ENCODE data around the gene CCDC88B. TPM values are rescaled to one million over a fixed set of nuclear protein-coding genes. Genes with fewer than 3 reads are reported as not detected.

Gene CCDC88B
- total RNA-seq, 1 experiment from 2014 or later = 1.2 TPM

Other genes with a start within 250 kb of the CCDC88B start
- 4.7 and 5.1 TPM in 2 replicates for gene MACROD1, start 174.1 kb upstream of the CCDC88B start, total RNA-seq (2014; rRNA removed; shearing (Covaris generic))
- gene STIP1, start 154.0 kb upstream of the CCDC88B start, total RNA-seq (2014; rRNA removed; shearing (Covaris generic)) = 258 and 296 TPM in 2 replicates
- gene FERMT3, start 133.5 kb upstream of the CCDC88B start, total RNA-seq (2014; rRNA removed; shearing (Covaris generic)) = not detected in 2 replicates
- gene TRPT1, start 114.0 kb upstream of the CCDC88B start, total RNA-seq (2014; rRNA removed; shearing (Covaris generic)) = 56.1 and 62.3 TPM in 2 replicates
- gene NUDT22, start 113.9 kb upstream of the CCDC88B start, total RNA-seq (2014; rRNA removed; shearing (Covaris generic)) = 39.6 and 47.9 TPM in 2 replicates
- 2.5 and 4.5 TPM in 2 replicates for gene DNAJC4, start 109.7 kb upstream of the CCDC88B start, total RNA-seq (2014; rRNA removed; shearing (Covaris generic))
- gene VEGFB, start 105.6 kb upstream of the CCDC88B start, total RNA-seq (2014; rRNA removed; shearing (Covaris generic)) = 28.8 and 51.6 TPM in 2 replicates
- 65.7 and 97.7 TPM in 2 replicates for gene FKBP2, start 99.1 kb upstream of the CCDC88B start, total RNA-seq (2014; rRNA removed; shearing (Covaris generic))
- gene PPP1R14B, start 93.3 kb upstream of the CCDC88B start, total RNA-seq (2014; rRNA removed; shearing (Covaris generic)) = 242 and 321 TPM in 2 replicates
- 10.8 and 12.6 TPM in 2 replicates for gene PLCB3, start 88.7 kb upstream of the CCDC88B start, total RNA-seq (2014; rRNA removed; shearing (Covaris generic))
- 86.4 and 90.5 TPM in 2 replicates for gene BAD, start 55.5 kb upstream of the CCDC88B start, total RNA-seq (2014; rRNA removed; shearing (Covaris generic))
- gene GPR137, start 54.4 kb upstream of the CCDC88B start, total RNA-seq (2014; rRNA removed; shearing (Covaris generic)) = 20.9 and 23.7 TPM in 2 replicates
- gene KCNK4, start 48.9 kb upstream of the CCDC88B start, total RNA-seq (2014; rRNA removed; shearing (Covaris generic)) = not detected in 2 replicates
- gene CATSPERZ, start 39.8 kb upstream of the CCDC88B start, total RNA-seq (2014; rRNA removed; shearing (Covaris generic)) = not detected in 2 replicates
- 16.2 and 28.2 TPM in 2 replicates for gene ESRRA, start 34.7 kb upstream of the CCDC88B start, total RNA-seq (2014; rRNA removed; shearing (Covaris generic))
- gene TRMT112, start 22.6 kb upstream of the CCDC88B start, total RNA-seq (2014; rRNA removed; shearing (Covaris generic)) = 511 and 714 TPM in 2 replicates
- 186 and 206 TPM in 2 replicates for gene PRDX5, start 22.1 kb upstream of the CCDC88B start, total RNA-seq (2014; rRNA removed; shearing (Covaris generic))
- 20.4 and 33.2 TPM in 2 replicates for gene RPS6KA4, start 19.0 kb downstream of the CCDC88B start, total RNA-seq (2014; rRNA removed; shearing (Covaris generic))
- gene SLC22A11, start 215.7 kb downstream of the CCDC88B start, total RNA-seq (2014; rRNA removed; shearing (Covaris generic)) = not detected in 2 replicates

Measured in H4 (cell line).